SU-DHL-6 (cell line): ENCODE measurements around the gene PODN.

Experiments used
- H2AFZ ChIP-seq: fragments of 200-600 bp; sonication (generic); 2 replicates; pipeline ENCODE4 v1.6.1; 2014; ENCODE audit warnings: low read depth, mild to moderate bottlenecking, moderate library complexity, mixed read lengths, antibody characterized with exemption, low read length; ENCODE audit not compliant: severe bottlenecking
- H3F3A ChIP-seq: fragments of 200-600 bp; shearing (Covaris generic); 2 replicates; pipeline ENCODE4 v1.6.0; 2016; ENCODE audit warnings: antibody characterized with exemption, mild to moderate bottlenecking; ENCODE audit not compliant: insufficient read depth
- H3K27ac ChIP-seq: fragments of 200-600 bp; sonication (generic); 2 replicates; pipeline ENCODE4 v1.5.1; 2016; ENCODE audit warnings: low read depth, mild to moderate bottlenecking, low read length, moderate library complexity, mixed read lengths
- H3K27me3 ChIP-seq: fragments of 200-600 bp; sonication (generic), shearing (Covaris generic); 2 replicates; pipeline ENCODE4 v1.6.0; 2014; ENCODE audit warnings: mild to moderate bottlenecking, low read length
- H3K36me3 ChIP-seq: fragments of 200-600 bp; sonication (generic); 2 replicates; pipeline ENCODE4 v1.6.1; 2014; ENCODE audit warnings: mild to moderate bottlenecking, low read length, mixed read lengths
- H3K4me2 ChIP-seq: fragments of 300-600, 200-600 bp; shearing (Covaris generic), sonication (generic); 2 replicates; pipeline ENCODE4 v1.6.0; 2014; ENCODE audit warnings: low read length, low read depth, mild to moderate bottlenecking; ENCODE audit not compliant: poor library complexity, severe bottlenecking
- H3K4me3 ChIP-seq: fragments of 200-600 bp; sonication (generic); 2 replicates; pipeline ENCODE4 v1.5.1; 2014; ENCODE audit warnings: antibody characterized with exemption, low read length, mild to moderate bottlenecking, mixed read lengths; ENCODE audit not compliant: insufficient read depth, poor library complexity, severe bottlenecking
- H3K79me2 ChIP-seq: fragments of 200-600 bp; sonication (generic); 2 replicates; pipeline ENCODE4 v1.6.1; 2014; ENCODE audit warnings: mild to moderate bottlenecking, low read length, moderate library complexity; ENCODE audit not compliant: insufficient read depth
- H3K9ac ChIP-seq: fragments of 200-600 bp; sonication (generic); 2 replicates; pipeline ENCODE4 v1.7.0; 2014; ENCODE audit warnings: mild to moderate bottlenecking, low read length
- H3K9me2 ChIP-seq: fragments of 200-600 bp; sonication (generic); replicated peaks from 2 replicates; pipeline ENCODE4 v1.6.1; 2014; ENCODE audit warnings: low read length; ENCODE audit not compliant: insufficient read depth
- H3K9me3 ChIP-seq: fragments of 200-600 bp; sonication (generic); 2 replicates; pipeline ENCODE4 v1.6.1; 2014; ENCODE audit warnings: low read length, mixed read lengths; ENCODE audit not compliant: insufficient read depth
- H4K20me1 ChIP-seq: fragments of 200-600 bp; sonication (generic); 2 replicates; pipeline ENCODE4 v1.6.1; 2014; ENCODE audit warnings: low read depth, mild to moderate bottlenecking, antibody characterized with exemption, low read length, moderate library complexity, mixed read lengths
- CTCF ChIP-seq: fragments of 200-600 bp; sonication (generic); IDR thresholded peaks from one replicate; pipeline ENCODE4 v1.5.1; 2017; ENCODE audit warnings: antibody characterized with exemption, mild to moderate bottlenecking, low read length, moderate library complexity; ENCODE audit not compliant: insufficient read depth, poor library complexity, severe bottlenecking
- EZH2phosphoT487 ChIP-seq: fragments of 200-600 bp; sonication (generic), shearing (Covaris generic); conservative IDR thresholded peaks from 2 replicates; pipeline ENCODE4 v1.6.1; 2018; ENCODE audit warnings: mild to moderate bottlenecking, antibody characterized with exemption, low read length, moderate library complexity, mixed read lengths

PODN gene

GRCh38 chr1:53063744-53064515, 1.9 kb downstream of the PODN start:
- no peak overlapping the region for H3K9ac ChIP-seq
- H3K4me2 ChIP-seq = no peak overlapping the region
- H3K9me3 ChIP-seq = no peaks in the 10 kb centered on the region
- no peaks in the 10 kb centered on the region for H3F3A ChIP-seq
- H3K9me2 ChIP-seq = no peaks in the 10 kb centered on the region
- H3K27me3 ChIP-seq = no peaks in the 10 kb centered on the region
- H4K20me1 ChIP-seq = no peaks in the 10 kb centered on the region
- H3K4me3 ChIP-seq = no peak overlapping the region
- H3K27ac ChIP-seq = no peak overlapping the region
- H3K36me3 ChIP-seq = no peaks in the 10 kb centered on the region
- no peaks in the 10 kb centered on the region for H3K79me2 ChIP-seq
- H2AFZ ChIP-seq = no peak overlapping the region
- TF ChIP-seq EZH2phosphoT487 (no peak), CTCF (no peak)

DNA sequence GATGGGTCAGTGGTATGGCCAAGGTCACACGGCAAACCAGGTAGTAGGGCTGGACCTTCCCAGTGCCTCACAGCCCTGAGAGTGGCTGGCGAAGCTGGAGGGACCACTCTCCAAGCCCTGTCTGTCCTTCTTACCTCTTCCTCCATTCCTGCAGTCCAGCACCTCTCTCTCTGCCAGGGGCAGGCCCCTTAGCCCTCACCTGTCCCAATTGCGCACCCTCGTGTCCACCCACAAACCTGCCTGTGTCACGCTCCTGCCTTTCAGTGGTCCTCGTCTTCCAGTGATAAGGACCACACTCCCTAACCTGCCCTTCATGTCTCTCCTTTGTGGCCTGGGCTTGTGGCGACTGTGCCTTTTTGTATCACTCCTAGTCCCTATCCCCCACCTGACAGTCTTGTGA, 3.4 kb downstream of the PODN start:
- Histone ChIP-seq H2AFZ (no peak overlapping the region), H3K9ac (no peak overlapping the region)

GRCh38 chr1:53066488-53066887, 4.5 kb downstream of the PODN start:
- no peaks in the 10 kb centered on the region for H3K79me2 ChIP-seq
- no peaks in the 10 kb centered on the region for H3K9me3 ChIP-seq
- H3K36me3 ChIP-seq = no peaks in the 10 kb centered on the region
- no peak overlapping the region for H3K9ac ChIP-seq
- H3K9me2 ChIP-seq = no peaks in the 10 kb centered on the region
- no peak overlapping the region for H2AFZ ChIP-seq
- no peaks in the 10 kb centered on the region for H3K27me3 ChIP-seq
- TF ChIP-seq CTCF = no peak
- TF ChIP-seq EZH2phosphoT487 = no peak
- no peak overlapping the region for H3K4me3 ChIP-seq
- no peaks in the 10 kb centered on the region for H4K20me1 ChIP-seq
- no peaks in the 10 kb centered on the region for H3F3A ChIP-seq
- H3K27ac ChIP-seq = no peak overlapping the region
- no peak overlapping the region for H3K4me2 ChIP-seq

More for the DNA sequence above, 3.4 kb downstream of the PODN start:
- Histone ChIP-seq H3K27ac (no peak overlapping the region), H3K4me3 (no peak overlapping the region), H4K20me1 (no peaks in the 10 kb centered on the region), H3K27me3 (no peaks in the 10 kb centered on the region), H3K79me2 (no peaks in the 10 kb centered on the region), H3K9me2 (no peaks in the 10 kb centered on the region), H3F3A (no peaks in the 10 kb centered on the region), H3K36me3 (no peaks in the 10 kb centered on the region), H3K9me3 (no peaks in the 10 kb centered on the region), H3K4me2 (no peak overlapping the region)
- no peak for TF ChIP-seq EZH2phosphoT487
- no peak for TF ChIP-seq CTCF
